ENCODE data around the gene PLA2G5.

- peak in 5 of 6 experiments; percentile 26 to 67 (median 54) for TF ChIP-seq CTCF (IDR thresholded peaks at IDR 0.05)
- no peak for TF ChIP-seq POLR2A (IDR thresholded peaks at IDR 0.05)
Measured at GRCh38 chr1:20100632-20101355, 30.8 kb downstream of the PLA2G5 start.

Data from thyroid gland (tissue), 4 donors.